ENCODE results near the gene TBX15.

- TF ChIP-seq ZC3H10 (CRISPR knock-in tag; IDR thresholded peaks at IDR 0.05) (no peak), ZNF565 (CRISPR knock-in tag; conservative IDR thresholded peaks at IDR 0.05; ENCODE audit: low read depth) (no peak), PATZ1 (CRISPR knock-in tag; IDR thresholded peaks at IDR 0.05; ENCODE audit: borderline replicate concordance) (no peak), ESRRG (CRISPR knock-in tag; IDR thresholded peaks at IDR 0.05) (no peak), CSDC2 (CRISPR knock-in tag; IDR thresholded peaks at IDR 0.05) (no peak), SNAI2 (CRISPR knock-in tag; IDR thresholded peaks at IDR 0.05) (no peak)
Measured at GRCh38 chr1:118896416-118896815, 91.7 kb downstream of the TBX15 start.
